Keratinocyte (primary cell): ENCODE results near the gene ZNF664. TPM values are rescaled to one million over a fixed set of nuclear protein-coding genes. Genes with fewer than 3 reads are reported as not detected.

Source experiments
- DNase-seq: peaks from one replicate; pipeline ENCODE4 v3.0.0-alpha.2; 2011; ENCODE audit warnings: low read depth, missing footprints, low spot score
- FAIRE-seq: peaks from 2 replicates; lab custom pipeline; 2011; peaks lifted over from hg19 to GRCh38; lab: Jason Lieb, UNC
- H2AFZ ChIP-seq: 2 replicates; pipeline ENCODE4 v1.6.0; 2012; ENCODE audit warnings: low read length, control low read depth, inconsistent platforms; ENCODE audit not compliant: control insufficient read depth
- H3K27ac ChIP-seq: 2 replicates; pipeline ENCODE4 v1.5.1; 2011; ENCODE audit warnings: low read length; ENCODE audit not compliant: control insufficient read depth, insufficient read depth
- H3K27me3 ChIP-seq: 3 replicates; pipeline ENCODE4 v1.6.0; 2011; ENCODE audit warnings: low read length; ENCODE audit not compliant: control insufficient read depth, insufficient read depth; ENCODE audit errors: extremely low read depth
- H3K36me3 ChIP-seq, 2 experiments: 2 replicates in 1 of 2; 3 replicates in 1 of 2; pipeline ENCODE4 v1.5.1; 2011; ENCODE audit warnings: low read length in 2 of 2, mild to moderate bottlenecking in 1 of 2; ENCODE audit not compliant: control insufficient read depth in 2 of 2, insufficient read depth in 2 of 2; ENCODE audit errors: extremely low read depth in 1 of 2
- H3K4me1 ChIP-seq: 3 replicates; pipeline ENCODE4 v1.5.1; 2011; ENCODE audit warnings: low read length; ENCODE audit not compliant: control insufficient read depth, insufficient read depth; ENCODE audit errors: extremely low read depth
- H3K4me2 ChIP-seq: 3 replicates; pipeline ENCODE4 v1.6.0; 2011; ENCODE audit warnings: low read depth, low read length; ENCODE audit not compliant: control insufficient read depth, insufficient read depth; ENCODE audit errors: extremely low read depth
- H3K4me3 ChIP-seq, 3 experiments: fragments of 200-600 bp in 1 of 3; sonication (generic) in 1 of 3; 2 replicates in 2 of 3; 3 replicates in 1 of 3; pipeline ENCODE4 v1.5.1; 2011 to 2016; ENCODE audit warnings: low read length in 3 of 3, mild to moderate bottlenecking in 3 of 3, control low read depth in 2 of 3, inconsistent platforms in 1 of 3, low read depth in 1 of 3, mixed read lengths in 1 of 3, mixed run types in 1 of 3, moderate library complexity in 1 of 3; ENCODE audit not compliant: control insufficient read depth in 2 of 3, insufficient read depth in 2 of 3; ENCODE audit errors: extremely low read depth in 1 of 3
- H3K79me2 ChIP-seq: 2 replicates; pipeline ENCODE4 v1.6.0; 2012; ENCODE audit warnings: low read length; ENCODE audit not compliant: control insufficient read depth, insufficient read depth
- H3K9ac ChIP-seq: 3 replicates; pipeline ENCODE4 v1.6.0; 2011; ENCODE audit warnings: low read length; ENCODE audit not compliant: control insufficient read depth, insufficient read depth; ENCODE audit errors: extremely low read depth
- H3K9me1 ChIP-seq: 3 replicates; pipeline ENCODE4 v1.6.0; 2011; ENCODE audit warnings: low read length; ENCODE audit not compliant: control insufficient read depth, insufficient read depth; ENCODE audit errors: extremely low read depth
- H3K9me3 ChIP-seq: 2 replicates; pipeline ENCODE4 v1.5.1; 2012; ENCODE audit warnings: low read depth, low read length; ENCODE audit not compliant: control insufficient read depth
- H4K20me1 ChIP-seq: 3 replicates; pipeline ENCODE4 v1.6.0; 2011; ENCODE audit warnings: low read length; ENCODE audit not compliant: control insufficient read depth, insufficient read depth; ENCODE audit errors: extremely low read depth
- CTCF ChIP-seq, 3 experiments: IDR thresholded peaks in 1 of 3; conservative IDR thresholded peaks in 1 of 3; optimal IDR thresholded peaks in 1 of 3; 2 replicates in 2 of 3; 3 replicates in 1 of 3; pipeline versions ENCODE3 to v1.5.1; 2011; ENCODE audit warnings: low read length in 3 of 3, mild to moderate bottlenecking in 3 of 3, moderate library complexity in 2 of 3, control low read depth in 1 of 3, inconsistent platforms in 1 of 3; ENCODE audit not compliant: insufficient read depth in 2 of 3; ENCODE audit errors: extremely low read depth in 1 of 3
- EZH2 ChIP-seq: IDR thresholded peaks from one replicate; pipeline ENCODE4 v1.6.1; 2012; ENCODE audit warnings: inconsistent platforms, mild to moderate bottlenecking, low read length, moderate library complexity
- dilution Hi-C: fragments of 300-500 bp; cut with MboI; formaldehyde crosslinking; loops from one replicate; pipeline ENCODE4 v1.7.0; 2020; ENCODE audit warnings: low sequenced_read_pairs; ENCODE audit not compliant: extremely low pct_ligation_motif_present
- polyA plus RNA-seq, 5 experiments: library from polyadenylated mRNA; depleted of rRNA in 3 of 5; stranded (reverse) in 3 of 5; stranded (forward) in 1 of 5; unstranded in 1 of 5; fragments of >200 nt; gene quantifications; 1 replicate in 1 of 5; 2 replicates in 3 of 5; 3 replicates in 1 of 5; pipeline versions ENCODE4 v1.2.1 to v1.2.3, GENCODE V29; 2011 to 2012; ENCODE audit warnings: missing spikeins in 2 of 5, low read depth in 1 of 5, low replicate concordance in 1 of 5

Gene ZNF664
- polyA plus RNA-seq, 1 donor (not counting 4 experiments of a cell fraction or from before 2014, with no cell fraction given): 48.7 TPM

- dilution Hi-C loops: no loop called here
Observed at GRCh38 chr12:123998344-123998990, 25.5 kb downstream of the ZNF664 start.

GRCh38 chr12:123998991-123999359 lies 26.0 kb downstream of the ZNF664 start:
- H3K27me3 ChIP-seq: no peaks in the 10 kb centered on the region
- FAIRE-seq (no peak), DNase-seq (no peak)
- dilution Hi-C loops: no loop called here
- no peaks in the 10 kb centered on the region for H3K9me1 ChIP-seq
- no peak overlapping the region for H3K9ac ChIP-seq
- peaks cover 14% of the 10 kb centered on the region for H3K4me1 ChIP-seq
- no peak overlapping the region for H3K27ac ChIP-seq
- H3K36me3 ChIP-seq: peaks cover 0 to 13% of the 10 kb centered on the region in 2 experiments
- peaks cover 3% of the 10 kb centered on the region for H3K79me2 ChIP-seq
- TF ChIP-seq CTCF (optimal IDR thresholded peaks at IDR 0.05 in 1 of 3, IDR thresholded peaks at IDR 0.05 in 1 of 3, conservative IDR thresholded peaks at IDR 0.05 in 1 of 3; ENCODE audit: extremely low read depth in 1 of 3, insufficient read depth in 2 of 3, low read length in 3 of 3) (no peak), EZH2 (no peak)
- H4K20me1 ChIP-seq: peaks cover 3% of the 10 kb centered on the region
- no peak overlapping the region for H3K4me2 ChIP-seq
- no peaks in the 10 kb centered on the region for H3K9me3 ChIP-seq
- no peak overlapping the region for H3K4me3 ChIP-seq
- H2AFZ ChIP-seq: no peak overlapping the region

More at GRCh38 chr12:123998344-123998990, 25.5 kb downstream of the ZNF664 start:
- Histone ChIP-seq H3K4me3 (no peak overlapping the region), H3K36me3 (peaks cover 0 to 13% of the 10 kb centered on the region in 2 experiments), H3K27ac (no peak overlapping the region), H3K79me2 (peaks cover 3% of the 10 kb centered on the region), H2AFZ (no peak overlapping the region), H3K9me1 (no peaks in the 10 kb centered on the region), H3K27me3 (no peaks in the 10 kb centered on the region), H3K4me1 (peaks cover 19% of the 10 kb centered on the region), H3K9me3 (no peaks in the 10 kb centered on the region), H3K4me2 (no peak overlapping the region), H4K20me1 (peaks cover 3% of the 10 kb centered on the region), H3K9ac (no peak overlapping the region)
- no peak for DNase-seq
- FAIRE-seq: no peak
- TF ChIP-seq EZH2 (no peak), CTCF (optimal IDR thresholded peaks at IDR 0.05 in 1 of 3, IDR thresholded peaks at IDR 0.05 in 1 of 3, conservative IDR thresholded peaks at IDR 0.05 in 1 of 3; ENCODE audit: extremely low read depth in 1 of 3, insufficient read depth in 2 of 3, low read length in 3 of 3) (no peak)
